Smooth muscle cell (in vitro differentiated cells): ENCODE results near the gene MINDY4B. TPM values are rescaled to one million over a fixed set of nuclear protein-coding genes. Genes with fewer than 3 reads are reported as not detected.

Experiments used
- DNase-seq: peaks from one replicate; lab custom pipeline; 2025; ENCODE audit not compliant: unreplicated experiment; lab: John Stamatoyannopoulos, UW
- H2AFZ ChIP-seq: fragments of 200-600 bp; sonication (generic); 2 replicates; pipeline ENCODE4 v1.6.0; 2016; ENCODE audit warnings: antibody characterized with exemption, low read depth, mild to moderate bottlenecking
- H3F3A ChIP-seq: fragments of 200-600 bp; sonication (generic); 2 replicates; pipeline ENCODE4 v1.6.0; 2017; ENCODE audit warnings: antibody characterized with exemption, low read depth
- H3K27ac ChIP-seq: fragments of 200-600 bp; sonication (generic); 2 replicates; pipeline ENCODE4 v1.5.1; 2016; ENCODE audit warnings: low read depth, mild to moderate bottlenecking
- H3K27me3 ChIP-seq: fragments of 200-600 bp; sonication (generic); 2 replicates; pipeline ENCODE4 v1.6.1; 2016; ENCODE audit warnings: low read depth, mild to moderate bottlenecking
- H3K36me3 ChIP-seq: fragments of 200-600 bp; sonication (generic); 2 replicates; pipeline ENCODE4 v1.5.1; 2016; ENCODE audit warnings: low read depth
- H3K4me1 ChIP-seq: fragments of 200-600 bp; sonication (generic); 2 replicates; pipeline ENCODE4 v1.5.1; 2016; ENCODE audit warnings: low read depth
- H3K4me2 ChIP-seq: fragments of 200-600 bp; sonication (generic); 2 replicates; pipeline ENCODE4 v1.6.0; 2016; ENCODE audit warnings: mild to moderate bottlenecking
- H3K4me3 ChIP-seq: fragments of 200-600 bp; sonication (generic); 2 replicates; pipeline ENCODE4 v1.5.1; 2016; ENCODE audit warnings: mild to moderate bottlenecking
- H3K79me2 ChIP-seq: fragments of 200-600 bp; sonication (generic); 2 replicates; pipeline ENCODE4 v1.6.0; 2016; ENCODE audit warnings: low read depth, mild to moderate bottlenecking
- H3K9ac ChIP-seq: fragments of 200-600 bp; sonication (generic); 2 replicates; pipeline ENCODE4 v1.6.0; 2016; ENCODE audit warnings: low read depth
- H3K9me3 ChIP-seq: fragments of 200-600 bp; sonication (generic); replicated peaks from 2 replicates; pipeline ENCODE4 v1.5.1; 2016; ENCODE audit warnings: low read depth
- H4K20me1 ChIP-seq: fragments of 200-600 bp; sonication (generic); 2 replicates; pipeline ENCODE4 v1.6.0; 2016; ENCODE audit warnings: low read depth
- WGBS: methylation state at CpG from one replicate; pipeline ENCODE4 v1.1.7; 2016; ENCODE audit warnings: low lambda C conversion rate; 5-methylcytosine and 5-hydroxymethylcytosine counted together
- polyA plus RNA-seq: library from polyadenylated mRNA; unstranded; fragments of >200 nt; fragmentation: Nextera tagmentation; extraction: Ambion mirVana; gene quantifications from 2 replicates; pipeline ENCODE4 v1.2.1, GENCODE V29; 2016
- total RNA-seq: library from RNA; depleted of rRNA; stranded (reverse); fragments of >200 nt; gene quantifications from 2 replicates; pipeline ENCODE4 v1.2.3, GENCODE V29; 2014
- TF ChIP-seq, protein P1 (sequence below): fragments of 200-600 bp; sonication (generic); IDR thresholded peaks from 2 replicates; pipeline ENCODE4 v1.5.1; 2017; ENCODE audit warnings: borderline replicate concordance, mild to moderate bottlenecking, antibody characterized with exemption; ENCODE audit not compliant: insufficient read depth, poor library complexity, severe bottlenecking

MINDY4B gene
- total and polyA plus RNA-seq, 2 experiments from 2014 or later: not detected

DNA sequence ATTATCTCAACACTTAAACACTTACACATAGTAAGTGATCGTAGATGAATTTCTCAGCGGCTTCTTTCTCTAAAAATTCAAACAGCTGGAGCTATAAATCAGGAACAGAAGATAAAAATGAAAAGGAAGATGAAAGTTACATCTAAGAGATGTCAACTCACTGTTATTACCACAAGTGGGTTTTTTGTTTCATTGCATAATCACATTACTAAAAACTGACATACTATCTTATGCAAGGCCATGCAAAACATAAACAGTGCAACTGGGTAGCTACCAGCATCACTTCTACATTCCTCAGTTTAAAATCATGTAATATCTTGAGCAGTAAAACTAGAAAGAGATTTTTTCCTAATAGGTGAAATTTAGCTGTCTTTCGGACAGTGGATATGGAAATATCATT is 14.9 kb downstream of the MINDY4B start:
- H3K9ac ChIP-seq: no peak overlapping the region
- H3K4me1 ChIP-seq: no peaks in the 10 kb centered on the region
- H2AFZ ChIP-seq: no peak overlapping the region
- TF ChIP-seq, protein P1, sequence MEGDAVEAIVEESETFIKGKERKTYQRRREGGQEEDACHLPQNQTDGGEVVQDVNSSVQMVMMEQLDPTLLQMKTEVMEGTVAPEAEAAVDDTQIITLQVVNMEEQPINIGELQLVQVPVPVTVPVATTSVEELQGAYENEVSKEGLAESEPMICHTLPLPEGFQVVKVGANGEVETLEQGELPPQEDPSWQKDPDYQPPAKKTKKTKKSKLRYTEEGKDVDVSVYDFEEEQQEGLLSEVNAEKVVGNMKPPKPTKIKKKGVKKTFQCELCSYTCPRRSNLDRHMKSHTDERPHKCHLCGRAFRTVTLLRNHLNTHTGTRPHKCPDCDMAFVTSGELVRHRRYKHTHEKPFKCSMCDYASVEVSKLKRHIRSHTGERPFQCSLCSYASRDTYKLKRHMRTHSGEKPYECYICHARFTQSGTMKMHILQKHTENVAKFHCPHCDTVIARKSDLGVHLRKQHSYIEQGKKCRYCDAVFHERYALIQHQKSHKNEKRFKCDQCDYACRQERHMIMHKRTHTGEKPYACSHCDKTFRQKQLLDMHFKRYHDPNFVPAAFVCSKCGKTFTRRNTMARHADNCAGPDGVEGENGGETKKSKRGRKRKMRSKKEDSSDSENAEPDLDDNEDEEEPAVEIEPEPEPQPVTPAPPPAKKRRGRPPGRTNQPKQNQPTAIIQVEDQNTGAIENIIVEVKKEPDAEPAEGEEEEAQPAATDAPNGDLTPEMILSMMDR: no peak
- no peak overlapping the region for H3K27ac ChIP-seq
- H3K36me3 ChIP-seq: no peaks in the 10 kb centered on the region
- H3K4me3 ChIP-seq: no peak overlapping the region
- no peaks in the 10 kb centered on the region for H3F3A ChIP-seq
- 76% methylated on average over 3 of the region's 3 CpGs for WGBS
- H3K9me3 ChIP-seq: no peaks in the 10 kb centered on the region
- H3K27me3 ChIP-seq: peaks cover 5% of the 10 kb centered on the region
- H3K4me2 ChIP-seq: no peak overlapping the region
- no peaks in the 10 kb centered on the region for H3K79me2 ChIP-seq
- no peaks in the 10 kb centered on the region for H4K20me1 ChIP-seq
- DNase-seq: no peak

DNA sequence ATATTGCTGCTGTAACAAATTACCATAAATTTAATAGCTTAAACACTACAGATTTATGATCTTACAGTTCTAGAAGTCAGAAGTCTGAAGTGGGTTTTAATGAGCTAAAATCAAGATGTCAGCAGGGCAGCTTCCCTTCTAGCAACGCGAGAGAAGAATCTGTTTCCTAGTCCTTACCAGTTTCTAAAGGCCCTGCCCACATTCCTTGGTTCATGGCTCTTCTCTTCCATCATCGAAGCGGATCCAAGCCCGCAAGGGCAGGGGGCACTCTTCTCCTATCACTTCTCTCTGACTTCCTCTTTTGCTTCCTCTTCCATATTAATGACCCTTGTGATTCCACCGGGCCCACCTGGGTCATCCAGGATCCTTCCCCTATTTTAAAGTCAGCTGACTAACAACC is 16.1 kb downstream of the MINDY4B start:
- H3K4me3 ChIP-seq: no peak overlapping the region
- no peaks in the 10 kb centered on the region for H3F3A ChIP-seq
- TF ChIP-seq, protein P1: no peak
- 83% methylated on average over 6 of the region's 6 CpGs for WGBS
- H3K27ac ChIP-seq: no peak overlapping the region
- H4K20me1 ChIP-seq: no peaks in the 10 kb centered on the region
- H3K36me3 ChIP-seq: no peaks in the 10 kb centered on the region
- H2AFZ ChIP-seq: no peak overlapping the region
- H3K4me2 ChIP-seq: no peak overlapping the region
- no peaks in the 10 kb centered on the region for H3K79me2 ChIP-seq
- no peak for DNase-seq
- H3K9me3 ChIP-seq: no peaks in the 10 kb centered on the region
- no peaks in the 10 kb centered on the region for H3K4me1 ChIP-seq
- H3K9ac ChIP-seq: no peak overlapping the region
- H3K27me3 ChIP-seq: no peaks in the 10 kb centered on the region

DNA sequence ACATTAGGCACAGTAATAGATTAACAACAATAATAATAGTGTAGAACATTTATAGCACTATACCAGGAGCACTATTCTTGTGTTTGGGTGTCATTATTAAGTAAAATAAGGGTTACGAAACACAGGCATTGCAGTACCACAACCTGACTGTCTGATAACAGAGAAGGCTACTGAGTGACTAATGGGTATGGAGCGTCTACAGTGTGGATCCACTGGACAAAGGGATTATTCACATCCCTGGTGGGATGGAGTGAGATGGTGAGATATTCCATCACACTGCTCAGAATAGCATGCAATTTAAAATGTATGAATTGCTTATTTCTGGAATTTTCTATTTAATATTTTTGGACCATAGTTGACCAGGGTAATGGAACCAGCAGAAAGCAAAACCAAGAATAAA is 18.2 kb downstream of the MINDY4B start:
- WGBS: 71% methylated on average over 2 of the region's 2 CpGs
- no peak for DNase-seq

DNA sequence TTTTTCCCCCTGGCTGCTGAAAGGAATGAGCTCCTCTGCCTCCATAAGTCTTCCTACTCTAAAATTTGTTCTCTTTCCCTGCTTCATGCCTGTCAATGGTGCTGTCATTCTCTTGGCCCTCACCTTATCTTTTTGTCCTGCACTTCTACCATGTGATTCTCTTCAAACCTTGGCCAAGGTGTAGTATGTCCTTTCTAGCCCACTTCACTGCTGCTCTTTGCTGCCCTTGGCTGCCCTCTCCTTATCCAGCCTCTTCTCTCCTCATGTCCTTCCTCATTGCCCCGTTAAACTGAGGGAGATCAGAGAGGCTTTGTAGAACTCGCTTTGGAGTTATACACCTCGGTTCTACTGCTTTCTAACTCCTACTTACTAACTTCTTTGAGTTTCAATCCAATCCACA is 19.7 kb downstream of the MINDY4B start:
- Histone ChIP-seq H3F3A (no peaks in the 10 kb centered on the region), H3K9ac (no peak overlapping the region), H2AFZ (no peak overlapping the region), H4K20me1 (no peaks in the 10 kb centered on the region), H3K36me3 (no peaks in the 10 kb centered on the region), H3K79me2 (no peaks in the 10 kb centered on the region), H3K27ac (no peak overlapping the region), H3K4me2 (no peak overlapping the region), H3K9me3 (no peaks in the 10 kb centered on the region), H3K27me3 (peaks cover 7% of the 10 kb centered on the region), H3K4me3 (no peak overlapping the region), H3K4me1 (no peaks in the 10 kb centered on the region)
- 76% methylated on average over 3 of the region's 3 CpGs for WGBS
- TF ChIP-seq, protein P1: no peak
- no peak for DNase-seq

More for the DNA sequence above, 18.2 kb downstream of the MINDY4B start:
- Histone ChIP-seq H3K79me2 (no peaks in the 10 kb centered on the region), H3K4me1 (no peaks in the 10 kb centered on the region), H3K27ac (no peak overlapping the region), H3K27me3 (peaks cover 7% of the 10 kb centered on the region), H3K9me3 (no peaks in the 10 kb centered on the region), H3K4me3 (no peak overlapping the region), H3K4me2 (no peak overlapping the region), H3K36me3 (no peaks in the 10 kb centered on the region), H3K9ac (no peak overlapping the region), H2AFZ (no peak overlapping the region), H4K20me1 (no peaks in the 10 kb centered on the region), H3F3A (no peaks in the 10 kb centered on the region)
- TF ChIP-seq, protein P1: no peak
